Measurements from ENCODE around the gene GPR68.

DNA sequence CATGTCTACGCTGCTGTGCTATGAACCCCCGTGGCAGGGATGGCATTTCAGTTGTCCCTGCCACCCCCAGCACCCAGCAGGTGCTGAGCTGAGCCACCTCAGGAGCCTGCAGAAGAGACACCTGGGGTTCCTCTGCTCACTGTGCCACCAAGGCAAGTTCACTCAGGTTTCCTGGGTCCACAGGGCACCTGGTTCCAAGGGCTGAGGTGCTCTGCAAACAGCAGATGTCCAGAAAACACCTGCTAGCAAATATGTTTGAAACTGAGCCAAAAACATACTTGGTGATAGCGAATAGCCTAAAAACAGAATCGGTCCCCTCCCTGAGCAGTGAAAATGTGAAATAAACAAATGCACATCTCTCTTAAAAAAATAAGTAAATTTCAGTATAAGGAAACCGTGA is 35.6 kb upstream of the GPR68 start:
- TF ChIP-seq CTCF (optimal IDR thresholded peaks at IDR 0.05 in 1 of 3, IDR thresholded peaks at IDR 0.05 in 1 of 3, conservative IDR thresholded peaks at IDR 0.05 in 1 of 3; ENCODE audit: extremely low read depth in 1 of 3, insufficient read depth in 2 of 3, low read length in 3 of 3) (no peak), EZH2 (IDR thresholded peaks at IDR 0.05; ENCODE audit: low read length) (no peak)

Measured in keratinocyte (primary cell).